ENCODE results near the gene TMX2. TPM values are rescaled to one million over a fixed set of nuclear protein-coding genes. Genes with fewer than 3 reads are reported as not detected.

Gene TMX2, protein sequence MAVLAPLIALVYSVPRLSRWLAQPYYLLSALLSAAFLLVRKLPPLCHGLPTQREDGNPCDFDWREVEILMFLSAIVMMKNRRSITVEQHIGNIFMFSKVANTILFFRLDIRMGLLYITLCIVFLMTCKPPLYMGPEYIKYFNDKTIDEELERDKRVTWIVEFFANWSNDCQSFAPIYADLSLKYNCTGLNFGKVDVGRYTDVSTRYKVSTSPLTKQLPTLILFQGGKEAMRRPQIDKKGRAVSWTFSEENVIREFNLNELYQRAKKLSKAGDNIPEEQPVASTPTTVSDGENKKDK
- total RNA-seq (2013; cell fraction: nucleolus; rRNA removed) = 95.8 and 105 TPM in 2 replicates
- total RNA-seq (2014; rRNA removed) = 84.2 and 90.4 TPM in 2 replicates
- total RNA-seq (2014; rRNA removed; fragmentation: Illumina TruSeq; extraction: Trizol) = 73.1 and 74.9 TPM in 2 replicates
- 59.3 and 64.3 TPM in 2 replicates for total RNA-seq (2021)
- polyA plus RNA-seq (2011; ENCODE audit: low read depth) = 49.5 TPM
- polyA plus RNA-seq (2011; rRNA removed) = 74.1 and 90.1 TPM in 2 replicates
- polyA plus RNA-seq (2011; cell fraction: cytosol; rRNA removed) = 69.2 and 81.8 TPM in 2 replicates
- 122 and 147 TPM in 2 replicates for polyA plus RNA-seq (2011; cell fraction: nucleus; rRNA removed)
- 49.0 and 50.6 TPM in 2 replicates for polyA plus RNA-seq (2012)
- polyA plus RNA-seq (2014; fragmentation: Illumina TruSeq; extraction: Trizol) = 93.2 and 102 TPM in 2 replicates
- 100 to 1,000 TPM; 107 to 128 TPM for polyA plus RNA-seq (2014; fragmentation: Nextera tagmentation; extraction: Ambion mirVana)
- polyA plus RNA-seq (2014; rRNA removed) = 66.4 and 82.7 TPM in 2 replicates
- 100 to 1,000 TPM; 124 to 134 TPM for polyA plus RNA-seq (2016; fragmentation: Nextera tagmentation; extraction: Ambion mirVana)
- polyA minus RNA-seq (2011; rRNA and poly(A)+ RNA removed) = 109 and 113 TPM in 2 replicates
- 24.6 and 37.4 TPM in 2 replicates for polyA minus RNA-seq (2011; cell fraction: cytosol; rRNA and poly(A)+ RNA removed)
- polyA minus RNA-seq (2011; cell fraction: nucleus; rRNA and poly(A)+ RNA removed) = 36.6 and 57.2 TPM in 2 replicates
- Bru-seq, nascent RNA = percentile 92 among the genes with signal in this experiment
- BruChase-seq, experiment 1, labeled RNA remaining after a 6-hour chase = percentile 99 among the genes with signal in this experiment
- percentile 99 among the genes with signal in this experiment for BruChase-seq, experiment 2, labeled RNA remaining after a 2-hour chase
- long read RNA-seq, experiment 1, transcript TMX2-201 (8 exons, 1,631 nt) = major isoform, 78 of 104 reads
- long read RNA-seq, experiment 1, transcript TMX2-202 (7 exons, 1,521 nt) = minor isoform, 13 of 104 reads
- long read RNA-seq, experiment 1, partial matches to known transcripts = 0 of 104 reads
- long read RNA-seq, experiment 1, other reads (novel, unspliced or antisense) = 11 of 104 reads
- long read RNA-seq, experiment 2, transcript TMX2-201 (8 exons, 1,631 nt) = major isoform, 332 of 490 reads
- long read RNA-seq, experiment 2, transcript TMX2-207 (8 exons, 1,697 nt) = minor isoform, 13 of 490 reads
- long read RNA-seq, experiment 2, transcript TMX2-202 (7 exons, 1,521 nt) = minor isoform, 65 of 490 reads
- long read RNA-seq, experiment 2, partial matches to known transcripts = 14 of 490 reads
- long read RNA-seq, experiment 2, other reads (novel, unspliced or antisense) = 64 of 490 reads

DNA sequence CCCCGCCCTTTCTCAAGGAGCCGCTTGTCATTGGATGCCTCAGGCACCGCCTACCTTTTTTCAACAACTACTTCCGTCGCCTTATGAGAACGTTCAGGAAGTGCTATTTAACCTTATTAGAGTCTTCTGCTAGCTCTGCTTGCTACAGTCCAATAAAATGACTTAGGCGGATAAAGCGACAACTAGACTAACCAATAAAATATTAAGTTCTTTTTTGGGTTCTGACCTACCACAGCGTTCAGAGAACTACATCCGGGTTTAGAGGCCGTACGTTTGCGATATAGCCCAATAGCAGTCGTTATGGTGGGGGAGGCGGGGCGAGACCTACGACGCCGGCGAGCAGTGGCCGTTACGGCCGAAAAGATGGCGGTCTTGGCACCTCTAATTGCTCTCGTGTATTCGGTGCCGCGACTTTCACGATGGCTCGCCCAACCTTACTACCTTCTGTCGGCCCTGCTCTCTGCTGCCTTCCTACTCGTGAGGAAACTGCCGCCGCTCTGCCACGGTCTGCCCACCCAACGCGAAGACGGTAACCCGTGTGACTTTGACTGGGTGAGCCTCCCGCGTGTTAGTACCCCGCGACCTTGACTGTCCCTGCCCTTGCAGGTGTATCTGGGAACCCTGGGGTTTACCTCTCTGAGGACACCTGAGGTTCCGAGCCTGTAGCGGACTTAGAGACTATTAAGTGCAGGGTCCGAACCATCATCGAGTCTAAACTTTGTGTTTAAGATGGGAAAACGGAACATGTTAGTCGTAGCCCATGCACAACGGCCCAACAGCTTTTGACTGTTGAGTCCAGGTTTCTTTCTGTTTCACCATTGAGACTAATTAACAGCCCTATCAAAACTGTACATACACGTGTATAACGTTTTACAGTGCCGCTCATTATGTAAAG lies at the start of gene TMX2:
TSS of gene TMX2 (plus strand) at position 338 of the 895 bp plus-strand sequence. CDS start at position 364, 26 bp downstream.
- Histone ChIP-seq H3K4me3 (peak within 1 kb of the TSS; percentile 97), H3K36me3 (ENCODE audit: control insufficient read depth in 2 of 2, insufficient read depth in 2 of 2, low read length in 1 of 2) (no peaks in the 10 kb centered on the region), H3K27me3 (replicated peaks in 1 of 2; ENCODE audit: control insufficient read depth in 2 of 2, insufficient read depth in 2 of 2, low read length in 1 of 2) (no peaks in the 10 kb centered on the region), H3K9ac (ENCODE audit: control insufficient read depth, insufficient read depth, low read length) (peak within 1 kb of the TSS; percentile 91), H3K27ac (ENCODE audit: control insufficient read depth, insufficient read depth) (peak within 1 kb of the TSS; percentile 86), H2AFZ (ENCODE audit: control insufficient read depth, low read depth, low read length) (peak within 1 kb of the TSS; percentile 85), H4K20me1 (ENCODE audit: control insufficient read depth, insufficient read depth) (no peaks in the 10 kb centered on the region), H3K79me2 (ENCODE audit: control insufficient read depth, insufficient read depth, low read length) (peaks cover 49% of the 10 kb centered on the region), H3K9me3 (replicated peaks; ENCODE audit: control insufficient read depth, insufficient read depth, low read length) (no peaks in the 10 kb centered on the region), H3K4me2 (ENCODE audit: control insufficient read depth, insufficient read depth) (peak within 1 kb of the TSS; percentile 91), H3K4me1 (ENCODE audit: control insufficient read depth, insufficient read depth, low read length) (peaks cover 4% of the 10 kb centered on the region)
- DNase-seq (ENCODE audit: low read depth, low spot score) (peak; percentile 99), ATAC-seq (peak; percentile 95), FAIRE-seq (peak; percentile 98)
- WGBS (ENCODE audit: insufficient coverage, insufficient replicate concordance, low lambda C conversion rate, missing lambda C conversion rate) = 1% methylated on average over 51 of the region's 53 CpGs
- CTCF ChIA-PET = interaction anchor here (0.6 to 3.0 kb wide), 11 partner anchors 39 to 811 kb away, joined by 3 to 28 read pairs (median 3); partner anchors contain the start of genes BTBD18 and UBE2L6
- POLR2A ChIA-PET = interaction anchor here (0.6 to 1.5 kb wide), 6 partner anchors 10 to 197 kb away, joined by 3 to 6 read pairs (median 4); partner anchors contain the start of genes SELENOH and SLC43A1
- TSS peak; percentile 76 for BruUV-seq (replicated peaks)
- RAD21 ChIA-PET (ENCODE audit: unreplicated experiment) = interaction anchor here (0.7 to 4.0 kb wide), 6 partner anchors 17 to 145 kb away, joined by 3 to 25 read pairs (median 3); partner anchors contain the start of genes SELENOH and UBE2L6
- SMC1A ChIA-PET (ENCODE audit: uncharacterized antibody, unreplicated experiment) = interaction anchor here (0.6 to 3.6 kb wide), 9 partner anchors 11 to 88 kb away, joined by 3 to 27 read pairs (median 4); partner anchors contain the start of gene SELENOH
- intact Hi-C loops (cut with micrococcal nuclease; ENCODE audit: unreplicated experiment) (loop anchor here (1.0 to 5.0 kb wide), 3 partner anchors 29 to 145 kb away; partner anchors contain the start of genes SELENOH and UBE2L6), in situ Hi-C loops (cut with MboI) (no loop called here)
- TF ChIP-seq, protein P1, sequence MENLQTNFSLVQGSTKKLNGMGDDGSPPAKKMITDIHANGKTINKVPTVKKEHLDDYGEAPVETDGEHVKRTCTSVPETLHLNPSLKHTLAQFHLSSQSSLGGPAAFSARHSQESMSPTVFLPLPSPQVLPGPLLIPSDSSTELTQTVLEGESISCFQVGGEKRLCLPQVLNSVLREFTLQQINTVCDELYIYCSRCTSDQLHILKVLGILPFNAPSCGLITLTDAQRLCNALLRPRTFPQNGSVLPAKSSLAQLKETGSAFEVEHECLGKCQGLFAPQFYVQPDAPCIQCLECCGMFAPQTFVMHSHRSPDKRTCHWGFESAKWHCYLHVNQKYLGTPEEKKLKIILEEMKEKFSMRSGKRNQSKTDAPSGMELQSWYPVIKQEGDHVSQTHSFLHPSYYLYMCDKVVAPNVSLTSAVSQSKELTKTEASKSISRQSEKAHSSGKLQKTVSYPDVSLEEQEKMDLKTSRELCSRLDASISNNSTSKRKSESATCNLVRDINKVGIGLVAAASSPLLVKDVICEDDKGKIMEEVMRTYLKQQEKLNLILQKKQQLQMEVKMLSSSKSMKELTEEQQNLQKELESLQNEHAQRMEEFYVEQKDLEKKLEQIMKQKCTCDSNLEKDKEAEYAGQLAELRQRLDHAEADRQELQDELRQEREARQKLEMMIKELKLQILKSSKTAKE (IDR thresholded peaks at IDR 0.05; ENCODE audit: low read depth, poor library complexity, severe bottlenecking) = peak; percentile 73
- TF ChIP-seq, protein P2, sequence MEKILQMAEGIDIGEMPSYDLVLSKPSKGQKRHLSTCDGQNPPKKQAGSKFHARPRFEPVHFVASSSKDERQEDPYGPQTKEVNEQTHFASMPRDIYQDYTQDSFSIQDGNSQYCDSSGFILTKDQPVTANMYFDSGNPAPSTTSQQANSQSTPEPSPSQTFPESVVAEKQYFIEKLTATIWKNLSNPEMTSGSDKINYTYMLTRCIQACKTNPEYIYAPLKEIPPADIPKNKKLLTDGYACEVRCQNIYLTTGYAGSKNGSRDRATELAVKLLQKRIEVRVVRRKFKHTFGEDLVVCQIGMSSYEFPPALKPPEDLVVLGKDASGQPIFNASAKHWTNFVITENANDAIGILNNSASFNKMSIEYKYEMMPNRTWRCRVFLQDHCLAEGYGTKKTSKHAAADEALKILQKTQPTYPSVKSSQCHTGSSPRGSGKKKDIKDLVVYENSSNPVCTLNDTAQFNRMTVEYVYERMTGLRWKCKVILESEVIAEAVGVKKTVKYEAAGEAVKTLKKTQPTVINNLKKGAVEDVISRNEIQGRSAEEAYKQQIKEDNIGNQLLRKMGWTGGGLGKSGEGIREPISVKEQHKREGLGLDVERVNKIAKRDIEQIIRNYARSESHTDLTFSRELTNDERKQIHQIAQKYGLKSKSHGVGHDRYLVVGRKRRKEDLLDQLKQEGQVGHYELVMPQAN (conservative IDR thresholded peaks at IDR 0.05) = peak; percentile 85
- TF ChIP-seq BCL11A (IDR thresholded peaks at IDR 0.05; ENCODE audit: low read depth, low read length) = no peak
- no peak for TF ChIP-seq EGR1 (IDR thresholded peaks at IDR 0.05; ENCODE audit: borderline replicate concordance in 1 of 2, low read depth in 2 of 2, low read length in 2 of 2)
- TF ChIP-seq NRF1 (conservative IDR thresholded peaks at IDR 0.05; ENCODE audit: low read depth, low read length) = no peak
- TF ChIP-seq RB1 (IDR thresholded peaks at IDR 0.05; ENCODE audit: borderline replicate concordance) = peak; percentile 85; the same call in 1 of the 2 replicates
- TF ChIP-seq EED (IDR thresholded peaks at IDR 0.05; ENCODE audit: low read depth) = no peak
- no peak for TF ChIP-seq POLR2AphosphoS2 (IDR thresholded peaks at IDR 0.05; ENCODE audit: low read depth, low read length)
- no peak for TF ChIP-seq TCF7 (IDR thresholded peaks at IDR 0.05; ENCODE audit: borderline replicate concordance)
